ENCODE results near the gene SLC2A9.
"Not testable (repeated sequence)": the region's sequence is repeated elsewhere in the genome, so short reads cannot be mapped to it uniquely, and the experiment has no call there.

SLC2A9 gene

GRCh38 chr4:9983211-9983610 lies 38.1 kb downstream of the SLC2A9 start:
- no peak for DNase-seq (ENCODE audit: low read depth in 2 of 2)
- no peak for TF ChIP-seq CTCF (IDR thresholded peaks at IDR 0.05; ENCODE audit: low read depth, low read length)
- no peak overlapping the region for H3K4me3 ChIP-seq (replicated peaks in 1 of 2; ENCODE audit: low read depth in 2 of 2, low read length in 2 of 2)

- not testable (repeated sequence) for DNase-seq (ENCODE audit: low read depth in 2 of 2); H3K4me3 ChIP-seq (replicated peaks in 1 of 2; ENCODE audit: low read depth in 2 of 2, low read length in 2 of 2)
Observed at GRCh38 chr4:9981899-9982298, 39.4 kb downstream of the SLC2A9 start.

GRCh38 chr4:9980898-9981297 lies 40.4 kb downstream of the SLC2A9 start:
- no peak for DNase-seq (ENCODE audit: low read depth in 2 of 2)
- no peak overlapping the region for H3K4me3 ChIP-seq (replicated peaks in 1 of 2; ENCODE audit: low read depth in 2 of 2, low read length in 2 of 2)
- TF ChIP-seq CTCF (IDR thresholded peaks at IDR 0.05; ENCODE audit: low read depth, low read length), result no peak

GRCh38 chr4:9979101-9979701 lies 42.1 kb downstream of the SLC2A9 start:
- DNase-seq (ENCODE audit: low read depth in 2 of 2), result no peak
- H3K4me3 ChIP-seq (replicated peaks in 1 of 2; ENCODE audit: low read depth in 2 of 2, low read length in 2 of 2), result no peak overlapping the region
- TF ChIP-seq CTCF (IDR thresholded peaks at IDR 0.05; ENCODE audit: low read depth, low read length), result no peak

GRCh38 chr4:9977518-9978031 lies 43.7 kb downstream of the SLC2A9 start:
- no peak for TF ChIP-seq CTCF (IDR thresholded peaks at IDR 0.05; ENCODE audit: low read depth, low read length)
- no peak overlapping the region for H3K4me3 ChIP-seq (replicated peaks in 1 of 2; ENCODE audit: low read depth in 2 of 2, low read length in 2 of 2)
- no peak for DNase-seq (ENCODE audit: low read depth in 2 of 2)

- TF ChIP-seq CTCF (IDR thresholded peaks at IDR 0.05; ENCODE audit: low read depth, low read length), result no peak
- H3K4me3 ChIP-seq (replicated peaks in 1 of 2; ENCODE audit: low read depth in 2 of 2, low read length in 2 of 2), result no peak overlapping the region
- DNase-seq (ENCODE audit: low read depth in 2 of 2), result no peak
Observed at GRCh38 chr4:9976781-9977180, 44.5 kb downstream of the SLC2A9 start.

- DNase-seq (ENCODE audit: low read depth in 2 of 2), result no peak
- H3K4me3 ChIP-seq (replicated peaks in 1 of 2; ENCODE audit: low read depth in 2 of 2, low read length in 2 of 2), result no peak overlapping the region
Observed at GRCh38 chr4:9976293-9976692, 45.0 kb downstream of the SLC2A9 start.

More at GRCh38 chr4:9976293-9976692, 45.0 kb downstream of the SLC2A9 start:
- no peak for TF ChIP-seq CTCF (IDR thresholded peaks at IDR 0.05; ENCODE audit: low read depth, low read length)
